Erythroblast (primary cell): ENCODE data around the gene UBE2E2.

Experiments used
- DNase-seq, 2 experiments: peaks; one replicate each; lab custom pipeline; 2025; lab: John Stamatoyannopoulos, UW
- GATA1 ChIP-seq: IDR thresholded peaks from 2 replicates; pipeline ENCODE4 v1.6.1; 2011; ENCODE audit warnings: low read depth, mild to moderate bottlenecking, control low read depth, low read length, moderate library complexity
- POLR2A ChIP-seq: IDR thresholded peaks from 2 replicates; pipeline ENCODE4 v1.6.1; 2011; ENCODE audit warnings: mild to moderate bottlenecking, low read length

Gene UBE2E2

DNA sequence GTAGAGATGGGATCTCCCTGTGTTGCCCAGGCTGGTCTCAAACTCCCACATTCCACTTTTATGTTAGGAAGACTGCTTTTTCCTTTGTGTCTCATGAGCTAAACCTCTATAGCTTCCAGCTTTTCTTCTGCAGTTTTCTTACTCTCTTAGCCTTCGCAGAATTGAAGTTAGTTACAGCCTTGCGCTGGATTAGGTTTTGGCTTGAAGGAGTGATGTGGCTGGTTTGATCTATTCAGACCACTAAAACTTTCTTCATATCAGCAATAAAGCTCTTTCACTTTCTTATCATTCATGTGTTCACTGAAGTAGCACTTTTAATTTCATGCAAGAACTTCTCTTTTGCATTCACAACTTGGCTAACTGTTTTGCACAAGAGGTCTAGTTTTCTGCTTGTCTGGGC lies 254.6 kb downstream of the UBE2E2 start:
- no peak for DNase-seq
- TF ChIP-seq GATA1 (no peak), POLR2A (no peak)

- no peak for TF ChIP-seq GATA1
- TF ChIP-seq POLR2A: no peak
- DNase-seq: no peak
These were observed 256.3 kb downstream of the UBE2E2 start for GRCh38 chr3:23459465-23459864.

- no peak for DNase-seq
- TF ChIP-seq GATA1: no peak
- TF ChIP-seq POLR2A: no peak
These were observed 256.9 kb downstream of the UBE2E2 start for GRCh38 chr3:23459889-23460546.

GRCh38 chr3:23461069-23461468 lies 257.9 kb downstream of the UBE2E2 start:
- no peak for TF ChIP-seq POLR2A
- TF ChIP-seq GATA1: no peak
- no peak for DNase-seq

- no peak for TF ChIP-seq POLR2A
- TF ChIP-seq GATA1: no peak
- no peak for DNase-seq
These were observed 260.7 kb downstream of the UBE2E2 start for GRCh38 chr3:23463791-23464190.

DNA sequence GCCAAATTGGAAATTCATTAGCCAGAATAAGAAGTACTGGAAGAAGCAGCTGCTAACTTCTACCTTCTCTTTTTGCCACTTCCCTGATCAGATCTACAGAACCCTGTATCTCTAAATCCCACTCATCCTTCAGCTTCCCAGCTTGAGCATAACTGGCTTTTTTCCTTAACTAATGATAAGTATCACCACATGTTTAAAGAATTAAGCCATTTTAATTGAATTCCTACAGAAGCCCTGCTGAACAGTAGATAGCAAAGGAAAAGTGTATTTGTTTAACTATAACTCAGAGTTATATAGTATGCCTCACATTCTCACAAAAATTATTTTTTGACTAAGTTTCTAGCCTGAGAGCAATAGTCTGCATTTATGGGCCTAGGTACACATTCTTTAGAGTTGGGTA lies 262.4 kb downstream of the UBE2E2 start:
- DNase-seq: no peak
- TF ChIP-seq GATA1 (no peak), POLR2A (no peak)

DNA sequence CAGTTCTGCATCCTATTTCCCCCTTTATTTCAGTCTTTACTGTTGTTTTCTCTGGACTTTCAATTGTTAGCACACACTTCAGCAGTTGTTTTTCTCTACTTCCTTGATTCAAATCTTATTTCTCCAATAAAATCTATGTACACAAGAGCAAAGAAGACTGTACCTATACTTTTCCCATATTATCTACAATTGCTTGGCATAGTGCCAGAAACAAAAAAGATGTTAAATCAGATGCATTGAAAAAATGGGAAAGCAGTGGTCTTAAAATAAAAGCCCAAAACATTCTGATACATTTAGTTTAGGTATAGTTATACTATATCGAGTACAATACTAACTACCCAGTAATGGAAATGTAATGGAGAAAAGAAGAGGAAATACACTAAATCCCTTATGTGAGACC lies 265.1 kb downstream of the UBE2E2 start:
- no peak for DNase-seq
- no peak for TF ChIP-seq GATA1
- TF ChIP-seq POLR2A: no peak

GRCh38 chr3:23474580-23475357 lies 271.6 kb downstream of the UBE2E2 start:
- TF ChIP-seq GATA1 (no peak), POLR2A (no peak)
- no peak for DNase-seq

GRCh38 chr3:23475446-23475845 lies 272.3 kb downstream of the UBE2E2 start:
- TF ChIP-seq POLR2A: no peak
- no peak for TF ChIP-seq GATA1
- no peak for DNase-seq

GRCh38 chr3:23479026-23479425 lies 275.9 kb downstream of the UBE2E2 start:
- DNase-seq: no peak
- TF ChIP-seq POLR2A (no peak), GATA1 (no peak)

GRCh38 chr3:23479615-23480328 lies 276.6 kb downstream of the UBE2E2 start:
- no peak for TF ChIP-seq GATA1
- TF ChIP-seq POLR2A: no peak
- no peak for DNase-seq

GRCh38 chr3:23480329-23480714 lies 277.2 kb downstream of the UBE2E2 start:
- DNase-seq: no peak
- TF ChIP-seq POLR2A (no peak), GATA1 (no peak)

DNA sequence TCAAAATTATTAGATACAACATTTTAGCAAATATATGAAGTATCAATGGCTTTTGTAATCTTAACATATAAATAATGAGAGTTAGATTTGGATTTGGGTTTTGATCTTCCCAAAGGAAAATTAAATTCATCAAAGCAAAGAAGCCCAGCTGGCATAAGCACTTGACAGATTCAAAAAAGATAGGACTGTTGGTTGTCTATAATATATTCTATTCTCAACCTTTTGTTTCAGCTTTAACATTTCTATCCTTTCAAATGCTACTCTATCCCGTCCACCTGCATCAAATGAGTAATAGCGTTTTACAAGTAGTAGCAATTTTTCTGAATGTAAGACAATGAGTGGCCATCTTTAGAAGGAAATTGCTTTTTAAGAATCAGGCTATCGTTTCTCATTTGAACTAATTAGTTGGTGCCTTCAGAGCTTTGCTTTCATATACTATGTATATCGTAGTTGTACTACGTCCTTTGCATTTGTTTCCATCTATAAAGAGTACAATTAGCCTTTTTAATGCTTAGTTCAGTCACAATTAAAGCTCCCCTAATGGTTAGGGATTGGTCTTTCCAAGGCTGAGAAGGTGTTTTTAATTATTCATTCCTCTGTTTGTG lies 278.0 kb downstream of the UBE2E2 start:
- no peak for TF ChIP-seq GATA1
- no peak for TF ChIP-seq POLR2A
- DNase-seq: no peak
